Fibroblast of skin of right quadriceps (primary cell): ENCODE data around the gene DDAH1.

Experiments used
- DNase-seq: peaks from one replicate; pipeline ENCODE4 v3.0.0-alpha.2; 2013

The DDAH1 gene

DNA sequence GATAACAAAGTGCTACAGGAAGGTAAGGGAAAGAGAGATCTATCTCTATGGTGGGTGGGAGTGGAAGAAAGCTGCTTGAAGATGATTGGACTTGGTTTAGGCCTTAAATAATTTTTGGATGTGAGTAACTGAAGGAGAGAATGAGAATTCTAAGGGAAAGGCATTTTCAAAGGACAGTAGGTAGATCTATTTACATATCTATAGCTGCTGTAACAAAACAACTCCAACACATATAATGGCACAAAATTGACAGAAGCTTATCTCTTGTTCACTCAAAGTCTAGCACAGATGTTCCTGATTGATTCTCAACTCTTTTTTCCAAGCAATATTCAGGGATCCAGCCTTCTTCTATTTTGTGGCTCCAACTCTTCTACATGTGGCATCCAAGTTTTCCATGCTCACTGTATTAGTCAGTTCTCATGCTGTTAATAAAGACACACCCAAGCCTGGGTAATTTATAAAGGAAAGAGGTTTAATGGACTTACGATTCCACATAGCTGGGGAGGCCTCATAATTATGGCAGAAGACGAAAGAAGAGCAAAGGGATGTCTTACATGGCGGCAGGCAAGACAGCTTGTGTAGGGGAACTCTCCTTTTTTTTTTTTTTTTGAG lies 3.1 kb upstream of the DDAH1 start:
- peak; percentile 20 for DNase-seq

DNA sequence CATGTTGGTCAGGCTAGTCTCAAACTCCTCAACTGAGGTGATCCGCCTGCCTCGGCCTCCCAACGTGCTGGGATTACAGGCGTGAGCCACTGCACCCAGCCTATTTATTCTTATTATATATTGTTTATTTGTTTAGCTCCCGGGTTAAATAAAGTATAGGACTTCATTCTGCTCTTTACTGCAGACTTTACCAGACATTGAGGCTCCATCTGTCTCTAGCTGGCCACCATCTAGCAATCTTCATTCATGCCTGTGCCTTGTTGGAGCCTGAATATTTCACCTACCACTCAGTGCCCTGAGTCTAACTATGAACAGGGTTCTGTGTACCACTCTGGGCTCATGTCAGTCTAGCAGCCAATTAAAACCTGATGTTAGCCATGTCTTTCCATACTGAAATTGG lies 2.1 kb upstream of the DDAH1 start:
- no peak for DNase-seq

DNA sequence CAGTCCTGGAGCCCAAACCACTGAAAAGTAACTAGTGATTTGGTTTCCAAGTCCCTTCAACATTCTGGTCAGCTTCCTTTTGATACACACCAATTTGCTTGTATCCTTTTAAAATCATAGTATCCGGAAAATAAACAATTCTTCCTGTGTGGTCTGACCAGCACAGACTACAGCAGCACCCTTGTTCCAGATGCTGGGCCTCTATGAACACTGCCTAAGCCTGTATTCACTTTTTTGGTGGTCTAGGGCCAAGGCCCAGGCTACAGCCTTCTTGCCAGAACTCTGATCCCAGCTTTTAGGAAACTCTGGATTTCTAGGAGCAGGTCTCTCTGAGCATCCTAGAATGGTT lies 801 bp upstream of the DDAH1 start:
- DNase-seq: peak; percentile 55

DNA sequence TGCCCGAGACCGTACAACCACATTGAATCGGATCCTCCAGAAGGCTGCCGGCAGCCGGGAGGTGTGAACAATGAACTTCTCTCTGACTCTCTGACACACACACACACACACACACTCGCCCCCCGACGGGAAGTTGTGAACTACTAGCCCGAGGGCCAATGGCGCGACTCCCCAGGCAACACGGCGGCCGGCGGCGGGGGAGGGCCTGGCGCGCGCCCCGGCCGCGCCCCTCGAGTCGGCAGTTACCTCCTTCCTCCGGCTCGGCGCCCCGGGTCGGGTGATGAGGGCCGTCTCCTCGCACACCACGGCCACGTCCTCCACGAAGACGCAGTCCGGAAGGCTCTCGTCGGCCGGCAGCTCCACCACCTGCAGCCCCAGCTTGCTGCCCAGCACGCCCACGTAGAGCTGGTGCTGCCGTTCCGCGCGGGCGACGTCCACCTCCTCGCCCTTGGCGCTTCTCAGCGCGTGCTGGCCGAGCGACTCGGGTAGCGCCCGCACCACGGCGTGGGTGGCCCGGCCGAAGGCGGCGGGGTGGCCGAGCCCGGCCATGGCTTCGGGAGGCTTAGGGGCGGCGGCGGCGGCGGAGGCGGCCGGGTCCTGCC lies 361 bp downstream of the DDAH1 start:
- peak; percentile 80 for DNase-seq

DNA sequence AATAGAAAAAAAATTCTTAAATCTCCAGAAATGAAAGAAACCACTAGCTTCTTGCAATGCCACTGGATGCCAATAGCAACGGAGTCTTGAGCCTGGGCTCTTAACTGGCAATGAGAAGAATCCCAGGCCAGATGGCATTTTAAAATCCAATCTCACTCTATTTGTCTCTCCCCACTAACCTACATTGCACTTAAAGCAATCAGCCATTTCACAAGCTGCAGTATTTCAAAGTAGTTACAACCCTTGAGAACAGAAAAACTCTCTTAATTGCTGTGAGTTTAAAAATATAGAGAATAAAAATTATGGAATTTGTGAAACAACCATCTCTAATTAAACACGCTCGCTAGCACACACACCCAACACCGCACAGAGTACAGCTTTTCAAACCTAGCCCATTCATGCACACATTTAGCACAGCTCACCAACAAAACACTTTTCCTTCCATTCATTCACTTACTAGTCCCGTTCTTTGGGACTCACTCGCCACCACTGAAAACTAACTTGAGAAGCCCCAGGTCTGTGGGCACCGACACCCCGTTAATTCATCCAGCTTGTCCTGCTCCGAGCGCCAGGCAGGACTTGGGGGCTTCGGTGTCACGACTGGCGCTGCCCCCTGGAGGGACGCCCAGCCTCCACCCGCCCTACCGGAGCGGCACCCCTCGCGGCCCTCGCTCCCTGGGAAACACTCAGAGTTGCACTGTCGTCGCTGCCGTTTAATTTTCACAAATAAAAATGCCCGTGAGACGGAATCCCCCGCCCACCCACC lies 1.0 kb downstream of the DDAH1 start:
- DNase-seq: no peak

DNA sequence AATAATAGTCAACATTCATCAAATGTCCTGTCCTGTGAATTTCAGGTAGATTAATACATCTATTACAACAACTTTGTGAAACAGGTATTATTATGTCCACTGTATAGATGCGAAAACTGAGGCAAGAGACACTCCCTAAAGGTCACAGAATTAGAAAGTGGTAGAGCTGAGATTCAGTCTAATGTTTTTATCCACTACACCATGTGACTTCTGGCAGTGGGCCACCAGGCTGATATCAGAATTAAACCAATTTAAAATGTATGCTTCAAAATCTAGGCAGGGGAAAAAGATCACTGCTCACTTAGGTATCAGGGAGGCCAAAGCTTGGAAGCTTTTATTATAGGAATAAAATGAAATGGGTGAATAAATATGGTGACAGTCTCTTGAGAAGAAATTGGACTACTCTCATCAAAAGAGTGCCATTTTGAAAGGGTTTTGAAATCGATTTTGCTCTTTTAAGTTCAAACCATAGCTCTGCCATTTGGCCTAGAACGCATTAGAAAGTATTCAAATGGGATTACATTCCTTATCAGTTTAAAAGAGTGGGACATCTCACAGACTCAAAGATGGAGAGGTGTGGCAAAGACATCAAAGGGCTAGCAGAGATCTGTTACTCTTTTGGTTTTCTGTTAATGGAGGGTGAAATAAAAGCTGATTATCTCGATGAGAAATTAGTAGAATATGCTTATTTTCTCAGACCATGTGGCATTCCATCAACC lies 1.9 kb downstream of the DDAH1 start:
- no peak for DNase-seq

DNA sequence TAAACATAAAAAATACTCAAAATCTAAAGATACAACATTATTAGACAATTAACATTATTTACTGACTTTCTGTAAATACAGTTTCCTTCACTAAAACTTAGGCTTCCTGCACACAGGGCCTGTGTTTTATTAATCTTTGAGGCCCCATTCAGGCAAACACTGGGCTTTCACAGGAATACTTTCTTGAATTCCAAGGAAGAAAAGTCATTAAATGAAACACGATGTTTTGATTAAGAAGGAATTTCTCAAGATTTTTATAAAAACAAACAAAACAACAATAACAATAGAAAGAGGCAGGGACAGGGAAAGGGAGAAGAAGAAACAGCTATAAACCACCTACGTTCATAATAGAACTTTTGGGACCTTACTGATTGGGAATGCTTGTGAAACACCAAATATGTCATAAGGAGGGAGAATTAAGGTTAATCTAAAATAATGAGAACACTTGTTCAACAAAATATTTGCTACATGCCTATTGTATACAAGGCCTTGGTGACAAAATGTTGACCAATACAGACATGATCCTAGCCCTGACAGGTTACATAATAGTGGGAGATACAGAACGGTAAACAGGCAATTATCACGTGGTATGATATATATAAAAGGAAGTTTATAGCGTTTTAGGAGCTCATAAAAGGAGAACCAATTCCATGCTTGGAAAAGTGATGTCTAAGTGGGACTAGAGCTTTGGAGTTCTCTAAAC lies 3.6 kb downstream of the DDAH1 start:
- DNase-seq: no peak

DNA sequence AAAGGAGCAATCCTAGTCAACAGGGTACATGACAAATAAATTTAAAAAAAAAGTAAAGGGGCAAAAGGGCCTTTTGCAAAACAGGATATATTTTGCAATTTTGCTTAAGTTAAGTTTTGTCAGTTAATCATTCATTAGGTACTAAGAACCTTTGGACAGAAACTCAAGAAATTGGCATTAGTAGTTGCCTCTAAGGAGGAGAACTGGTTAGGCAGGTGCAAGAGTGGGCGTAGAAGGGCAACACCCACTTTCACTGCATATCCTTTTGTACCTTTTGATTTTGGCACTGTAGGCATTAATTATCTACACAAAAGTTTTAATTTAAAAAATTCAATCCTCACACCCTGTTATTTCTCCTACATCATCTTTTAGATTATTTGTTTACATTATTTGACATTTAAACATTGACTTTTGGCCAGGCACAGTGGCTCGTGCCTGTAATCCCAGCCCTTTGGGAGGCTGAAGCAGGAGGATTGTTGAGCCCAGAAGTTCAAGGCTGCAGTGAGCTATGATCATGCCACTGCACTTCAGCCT lies 4.3 kb downstream of the DDAH1 start:
- DNase-seq: no peak

DNA sequence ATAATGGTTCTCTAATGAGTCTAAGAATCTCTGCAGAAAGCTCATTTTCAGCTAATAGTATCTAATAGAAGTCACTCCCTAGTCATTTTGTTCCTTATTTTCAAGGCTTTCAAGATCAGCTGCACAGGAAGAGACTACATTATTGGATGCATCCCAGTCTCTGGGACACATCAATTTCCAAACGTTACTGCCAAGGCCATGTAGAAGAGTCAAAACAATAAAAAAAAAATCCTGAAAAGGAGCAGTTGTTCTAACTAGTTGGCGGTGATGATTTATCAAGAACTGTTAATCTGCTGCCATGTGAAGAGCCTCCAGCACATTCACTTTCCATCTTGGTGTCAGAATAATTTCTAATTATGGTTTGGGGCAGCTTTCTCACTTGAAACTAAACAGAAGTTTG lies 5.7 kb downstream of the DDAH1 start:
- no peak for DNase-seq

DNA sequence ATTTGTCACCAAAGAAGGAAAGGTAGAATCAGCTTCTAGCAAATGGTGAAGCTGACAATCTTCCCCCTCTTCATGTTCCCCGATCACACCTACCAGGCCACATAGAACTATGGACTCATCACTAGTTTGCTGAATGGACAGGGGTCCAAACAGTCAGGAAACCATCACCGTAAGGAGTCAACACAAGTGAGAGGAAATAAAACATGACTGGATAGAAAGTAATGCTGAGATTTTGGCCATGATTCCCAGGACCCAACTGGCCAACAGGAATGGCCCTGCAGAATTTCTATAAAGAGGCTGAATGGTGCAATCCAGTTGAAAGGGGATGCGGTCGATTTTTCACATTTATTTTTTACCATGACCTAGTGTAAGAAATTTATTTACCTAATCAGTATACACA lies 10.7 kb downstream of the DDAH1 start:
- no peak for DNase-seq

DNA sequence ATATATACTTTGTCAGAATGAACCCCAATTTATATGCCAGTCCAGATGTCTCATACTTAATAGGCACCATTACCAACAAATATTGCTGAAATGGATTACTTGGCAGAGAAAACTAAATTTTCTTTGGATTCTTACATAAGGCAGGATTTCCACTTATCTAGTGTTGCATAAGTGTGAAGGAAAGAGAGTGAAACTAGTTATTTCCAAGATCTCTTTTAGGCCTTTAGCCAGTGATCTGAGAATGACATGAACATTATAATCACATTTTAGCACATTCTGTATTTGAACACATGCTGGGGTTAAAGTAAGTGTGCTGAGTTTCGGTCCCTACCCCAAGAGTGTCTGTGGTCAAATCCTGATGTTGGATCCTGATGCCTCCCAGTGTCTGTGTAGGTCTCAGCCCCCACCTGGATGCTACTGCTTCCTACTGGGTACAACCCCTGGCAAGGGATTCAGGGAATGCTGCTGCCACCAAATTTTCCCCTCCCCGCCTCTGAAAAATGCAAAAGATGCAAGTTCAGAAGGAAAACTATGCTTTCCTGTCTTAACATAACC lies 11.2 kb downstream of the DDAH1 start:
- DNase-seq: no peak

DNA sequence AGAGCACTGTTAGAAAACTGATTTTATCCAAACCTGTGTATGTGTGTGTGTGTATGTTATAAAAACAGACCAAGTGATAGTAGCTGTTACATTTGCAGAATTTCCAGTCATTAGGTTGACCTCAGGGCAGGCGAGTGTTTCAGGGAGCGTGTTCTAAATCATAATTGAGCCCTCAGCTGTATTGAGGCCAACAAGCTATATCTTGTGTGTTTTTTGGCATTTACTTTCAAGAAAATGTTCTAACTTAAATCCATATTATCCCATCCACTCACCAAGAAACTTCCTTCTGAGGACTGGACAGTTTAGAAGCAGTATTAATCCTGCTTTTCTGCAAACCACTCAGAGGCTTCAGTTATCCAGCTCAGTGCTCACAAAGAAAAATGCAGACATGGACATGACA lies 12.0 kb downstream of the DDAH1 start:
- no peak for DNase-seq

DNA sequence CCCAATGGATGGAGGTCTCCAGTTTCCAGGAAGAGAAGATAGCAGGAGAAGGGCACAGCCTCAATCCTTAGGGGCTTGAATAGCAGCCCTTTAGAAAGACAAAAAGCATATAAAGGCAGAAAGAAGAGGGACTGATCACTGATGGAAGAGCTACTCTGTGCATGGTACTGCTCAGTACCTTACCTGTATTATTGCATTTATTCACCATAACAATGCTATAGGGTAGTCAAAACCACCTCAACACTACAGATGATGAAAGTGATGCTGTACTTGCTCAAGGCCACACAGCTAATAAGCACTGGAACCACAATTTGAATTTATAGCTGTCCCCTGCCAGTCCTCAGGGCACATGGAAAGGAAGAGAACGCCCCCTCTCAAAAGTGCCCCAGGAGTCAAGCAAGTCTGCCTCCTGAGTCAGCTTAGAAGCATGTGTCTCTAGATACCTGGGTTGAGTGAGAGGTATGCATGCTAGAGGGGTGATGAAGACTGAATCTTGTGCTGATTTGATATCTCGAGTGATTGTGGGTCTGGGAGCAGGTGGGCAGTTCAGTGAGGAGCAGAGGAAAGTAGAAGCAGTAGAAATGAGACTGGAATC lies 13.6 kb downstream of the DDAH1 start:
- no peak for DNase-seq

DNA sequence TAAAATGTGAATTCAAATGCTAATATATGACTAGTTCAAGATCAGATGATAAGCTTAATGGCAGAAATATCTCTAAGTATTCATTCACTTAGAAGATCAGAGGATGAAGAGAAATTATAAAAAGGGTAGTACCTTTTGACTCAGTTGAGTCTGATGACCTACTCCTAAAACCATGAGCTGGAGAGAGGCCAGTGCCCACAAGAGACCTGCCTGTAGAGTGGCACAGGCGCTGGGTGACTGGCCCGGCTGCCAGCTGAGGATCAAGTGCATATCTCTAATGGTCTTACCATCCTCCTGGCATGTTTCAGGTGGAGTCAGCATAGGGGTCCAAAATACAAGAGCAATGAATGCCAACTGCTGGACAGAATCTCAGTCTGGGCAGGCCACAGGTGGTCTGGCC lies 14.1 kb downstream of the DDAH1 start:
- DNase-seq: no peak

DNA sequence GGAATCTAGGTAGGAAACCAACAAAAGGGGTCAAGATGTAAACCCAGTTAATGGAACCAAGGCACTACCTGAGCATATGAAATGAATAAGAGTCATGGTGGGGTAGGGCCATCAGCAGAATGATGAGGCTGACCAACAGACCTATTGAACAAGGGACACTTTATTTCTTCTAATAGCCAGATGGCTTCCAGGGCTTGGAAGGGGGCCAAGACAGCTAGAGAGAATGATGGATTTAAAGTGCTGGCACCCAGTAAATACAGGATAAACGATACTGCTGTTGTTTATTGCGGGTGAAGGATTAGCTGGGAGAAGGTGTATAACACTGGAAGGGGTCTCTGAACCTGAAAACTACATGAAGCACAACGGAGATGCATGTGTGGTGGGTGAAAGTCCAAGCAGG lies 15.6 kb downstream of the DDAH1 start:
- no peak for DNase-seq

DNA sequence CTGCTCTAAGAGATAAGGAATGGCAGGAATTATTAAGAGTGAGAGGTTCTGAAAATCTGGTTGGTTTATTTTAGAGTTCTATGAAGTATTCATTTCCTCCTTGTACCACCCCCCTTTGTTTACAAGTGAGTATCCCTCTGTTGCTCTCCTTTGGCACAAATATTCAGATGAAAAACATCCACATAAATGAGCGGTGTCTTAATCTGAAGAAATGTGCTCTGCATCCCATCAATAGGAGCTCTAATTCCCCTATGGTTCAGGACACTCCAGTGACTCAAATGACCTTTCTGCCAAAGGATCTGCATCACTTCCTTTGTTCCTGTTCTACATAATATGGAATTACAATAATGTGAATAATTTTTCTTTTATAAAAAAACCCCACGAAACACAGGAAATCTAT lies 16.6 kb downstream of the DDAH1 start:
- peak; percentile 62 for DNase-seq

DNA sequence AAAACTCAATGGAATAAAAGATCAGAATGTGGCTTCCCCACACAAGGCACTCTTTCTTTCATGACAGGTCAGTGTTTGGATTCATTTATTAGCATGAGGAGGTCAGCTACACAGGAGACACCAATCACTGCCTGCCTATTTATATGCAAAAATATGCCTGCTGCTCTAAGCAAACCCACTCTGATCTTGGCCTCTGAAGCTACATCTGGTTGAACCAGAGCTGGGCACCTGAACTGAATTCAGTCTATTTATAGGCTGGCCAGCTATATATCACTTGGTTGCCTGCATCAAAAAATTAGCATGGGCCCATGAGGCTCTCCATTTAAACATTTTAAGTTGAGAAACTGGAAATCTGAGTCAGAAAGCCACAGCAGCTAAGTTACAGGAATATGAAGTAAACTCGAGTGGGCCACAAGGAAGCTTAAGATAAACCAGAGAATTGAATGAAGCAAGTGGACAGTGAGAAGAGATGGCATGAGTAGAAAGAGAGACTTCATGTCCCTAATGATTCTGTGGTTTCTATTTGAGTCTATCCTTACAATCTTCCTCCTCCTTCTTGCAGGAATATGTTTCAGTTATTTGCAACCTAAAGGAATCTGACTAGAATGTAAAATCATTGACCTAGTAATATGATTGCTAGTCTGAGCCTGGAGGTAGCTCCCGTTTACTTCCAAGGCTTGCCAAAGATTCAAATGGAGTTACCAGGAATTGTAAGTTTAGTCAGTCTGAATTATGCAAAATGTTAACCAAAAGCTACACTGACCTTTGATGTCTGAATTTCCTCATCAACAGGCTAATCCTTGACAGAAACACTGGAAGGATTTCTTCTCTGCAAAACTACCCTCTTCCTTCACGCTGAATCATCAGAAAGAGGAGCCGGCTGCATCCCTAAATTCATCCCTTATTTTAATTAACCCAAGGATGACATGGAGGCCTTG lies 17.7 kb downstream of the DDAH1 start:
- DNase-seq: peak; percentile 40

DNA sequence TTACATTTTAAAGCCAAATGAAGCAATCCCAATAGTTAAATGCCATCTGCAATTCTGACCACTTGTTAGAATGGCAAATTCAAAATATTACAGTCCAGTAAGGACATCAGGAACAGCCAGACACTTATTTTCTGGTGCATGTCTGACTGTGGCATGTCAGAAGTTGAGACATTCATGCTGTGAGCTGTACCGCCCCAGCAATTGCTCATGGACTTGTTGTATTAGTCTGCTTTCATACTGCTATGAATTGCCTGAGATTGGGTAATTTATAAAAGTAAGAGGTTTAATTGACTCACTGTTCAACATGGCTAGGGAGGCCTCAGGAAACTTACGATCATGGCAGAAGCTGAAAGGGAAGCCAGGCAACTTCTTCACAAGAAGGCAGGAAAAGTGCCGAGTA lies 19.1 kb downstream of the DDAH1 start:
- peak; percentile 37 for DNase-seq

DNA sequence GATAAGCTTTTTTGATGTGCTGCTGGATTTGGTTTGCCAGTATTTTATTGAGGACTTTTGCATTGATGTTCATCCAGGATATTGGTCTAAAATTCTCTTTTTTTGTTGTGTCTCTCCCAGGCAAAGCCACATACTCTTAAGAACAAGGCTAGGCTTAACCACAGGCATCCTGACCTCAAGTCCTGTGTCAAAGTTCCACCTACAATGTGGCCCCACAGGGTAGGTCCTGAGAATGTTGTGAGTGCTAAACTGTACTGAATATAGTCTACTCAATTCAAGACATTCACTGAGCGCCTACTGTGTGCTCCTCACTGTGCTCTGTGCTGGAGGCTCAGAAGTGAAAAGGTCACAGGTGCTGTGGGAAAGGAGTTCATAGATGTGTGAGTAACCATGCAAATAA lies 20.6 kb downstream of the DDAH1 start:
- no peak for DNase-seq

DNA sequence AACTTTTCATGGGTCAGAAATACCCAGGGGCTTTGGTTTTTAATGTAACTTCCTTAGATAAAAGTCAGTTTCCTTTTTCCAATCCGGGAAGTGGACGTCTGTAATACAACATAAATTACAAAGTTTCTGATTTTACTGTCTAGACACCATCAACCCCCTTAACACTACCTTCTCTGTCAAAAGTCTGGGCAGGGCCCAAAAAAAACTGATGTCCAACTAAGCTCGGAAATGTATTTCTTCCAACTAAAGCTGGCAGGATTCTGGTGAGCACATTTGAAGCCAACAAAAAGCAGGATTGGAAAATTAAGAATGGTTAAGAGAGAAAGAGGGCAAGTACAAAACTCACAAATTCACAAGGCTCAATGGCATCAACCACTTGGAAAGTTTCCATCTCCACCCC lies 24.3 kb downstream of the DDAH1 start:
- DNase-seq: no peak

DNA sequence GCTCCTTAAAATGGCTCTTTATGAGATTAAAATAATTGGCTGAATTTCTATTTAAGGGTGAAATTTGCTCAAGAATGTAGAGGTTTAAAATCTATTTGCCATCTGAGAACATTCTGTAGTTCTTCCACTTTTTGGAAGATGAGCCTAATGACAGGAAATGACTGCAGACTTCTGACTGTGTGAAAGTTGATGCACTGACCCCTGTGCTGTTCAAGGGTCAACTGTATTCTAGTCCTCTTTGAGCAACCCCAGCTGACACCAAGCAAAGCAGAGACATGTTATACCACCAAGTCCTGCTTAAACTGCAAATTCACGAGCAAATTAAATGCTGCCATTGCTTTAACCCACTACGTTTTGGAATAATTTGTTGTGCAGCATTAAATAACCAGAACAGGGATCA lies 26.6 kb downstream of the DDAH1 start:
- no peak for DNase-seq
